GM18508 (cell line): ENCODE data around the gene XK.

Experiments
- ATAC-seq: cut with Tn5 transposase; IDR thresholded peaks from one replicate; pipeline ENCODE4 v1.9.1; 2021; ENCODE audit warnings: moderate number of reproducible peaks; ENCODE audit not compliant: insufficient read depth, unreplicated experiment

The XK gene

DNA sequence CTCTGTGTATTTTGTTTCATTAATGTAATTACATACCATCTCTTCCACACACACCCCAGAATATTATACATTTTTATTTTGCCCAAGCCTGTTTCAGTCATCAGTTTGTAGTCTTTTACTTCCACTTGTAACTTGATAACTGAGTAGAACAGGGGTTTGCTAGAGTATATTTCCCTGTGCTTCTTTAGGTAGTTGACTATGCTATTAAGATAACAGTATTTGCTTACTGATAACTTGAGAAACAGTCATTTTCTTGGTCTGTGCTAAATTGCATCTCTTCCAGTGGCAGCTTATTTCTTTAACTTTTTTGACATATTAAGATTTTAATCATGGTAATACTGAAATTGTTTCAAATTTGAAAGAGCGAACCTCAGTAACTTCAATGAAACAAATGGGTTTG lies 7.0 kb upstream of the XK start:
- ATAC-seq: no peak

DNA sequence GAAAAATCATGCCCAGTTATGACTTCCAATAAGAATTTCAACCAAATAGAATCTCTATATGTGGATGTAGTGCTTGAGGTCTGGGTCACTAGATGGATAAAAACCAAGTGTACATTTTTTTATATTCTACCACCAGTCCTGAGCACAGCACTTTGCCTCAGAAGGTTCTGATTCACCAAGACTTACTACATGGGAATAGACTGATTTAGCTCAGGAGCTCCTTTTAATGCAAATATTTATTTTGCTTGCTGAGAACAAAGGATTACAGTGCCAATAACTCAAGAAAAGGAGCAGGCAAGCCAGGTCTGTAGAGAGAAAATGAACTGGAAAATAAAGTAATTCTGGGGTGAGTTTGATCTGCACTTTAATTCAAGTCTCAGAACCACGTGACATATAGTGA lies 6.4 kb upstream of the XK start:
- no peak for ATAC-seq

DNA sequence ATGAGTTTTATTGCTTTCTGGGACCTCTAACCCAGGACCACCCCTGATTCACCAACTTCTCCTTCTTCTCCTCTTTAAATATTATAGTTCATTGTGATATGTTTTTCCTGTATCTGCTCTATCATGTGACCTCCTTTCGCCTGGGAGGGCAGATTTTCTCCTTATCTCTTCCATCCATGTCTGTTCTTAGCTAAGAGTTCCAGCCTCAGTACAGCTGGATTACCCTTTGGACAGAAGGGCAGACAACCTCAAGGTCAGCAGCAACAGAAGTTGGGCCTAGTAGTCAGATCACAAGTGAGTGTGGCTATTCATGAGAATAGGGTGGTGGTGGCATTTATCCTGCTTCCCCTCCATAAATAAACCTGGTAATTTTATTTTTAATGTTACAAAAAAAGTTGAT lies 5.7 kb upstream of the XK start:
- ATAC-seq: no peak

DNA sequence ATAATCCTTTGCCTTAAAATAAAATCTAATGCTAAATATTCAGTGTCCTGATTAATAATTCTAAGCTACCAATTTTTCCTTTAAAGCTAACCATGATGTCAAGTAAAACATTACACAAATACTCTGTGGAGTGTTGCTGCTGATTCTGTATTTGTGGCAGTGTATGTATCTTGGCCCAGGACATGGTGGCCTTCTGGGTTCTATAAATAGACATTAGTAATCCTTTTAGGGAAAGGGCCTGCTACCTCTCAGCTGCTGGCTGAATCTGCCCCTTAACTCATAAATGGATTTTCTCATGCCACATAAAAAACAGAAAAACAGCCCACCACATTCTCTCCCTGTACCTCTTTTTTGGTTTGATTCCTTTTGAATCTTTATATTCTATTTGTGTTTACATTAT lies 1.2 kb upstream of the XK start:
- ATAC-seq: no peak

DNA sequence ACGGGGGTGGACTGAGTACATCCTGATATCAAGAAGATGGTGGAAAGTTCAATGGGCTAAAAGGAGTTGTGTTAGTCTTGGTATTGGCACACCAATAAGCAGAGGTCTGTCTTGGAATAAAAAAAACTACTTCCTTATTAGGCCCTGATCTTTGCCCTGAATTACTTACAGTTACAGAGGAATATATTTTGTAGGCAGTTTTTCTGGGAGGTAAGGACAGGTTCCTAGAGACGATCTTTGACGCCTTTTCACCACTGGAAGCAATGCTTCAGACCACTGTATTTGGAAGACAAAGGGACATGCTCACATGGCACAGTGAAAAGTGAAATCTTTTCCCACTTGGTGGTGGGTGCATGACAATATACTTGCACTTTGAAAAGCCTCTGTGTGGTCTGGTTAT lies 618 bp upstream of the XK start:
- no peak for ATAC-seq

DNA sequence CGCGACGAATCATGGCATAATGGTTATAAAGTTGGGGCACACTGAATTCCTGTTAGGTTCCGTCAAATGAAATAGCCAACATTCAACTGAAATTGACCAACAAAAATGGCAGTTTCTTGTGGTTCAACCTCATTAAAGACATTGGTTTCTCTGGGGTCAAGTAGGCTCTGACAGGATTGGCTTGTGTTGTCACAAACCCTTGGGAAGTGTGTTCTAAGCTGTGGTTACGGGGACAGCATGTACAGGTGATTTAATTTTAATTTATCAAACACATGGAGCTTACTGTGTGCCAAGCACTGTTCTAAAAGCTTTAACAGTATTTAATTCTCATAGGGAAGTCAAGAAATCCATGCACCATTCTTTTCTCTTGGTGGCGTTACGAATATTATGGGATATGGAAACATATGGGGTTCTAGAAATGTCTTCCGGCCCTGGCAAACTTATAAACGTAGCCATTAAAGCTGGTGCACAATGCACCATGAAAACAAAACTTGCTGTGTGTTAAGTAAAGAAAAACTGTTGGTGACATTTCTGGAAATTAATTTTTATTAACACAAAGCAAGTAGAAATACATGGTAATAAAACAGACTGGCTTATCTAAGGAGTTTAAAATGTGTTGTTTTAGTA lies 891 bp downstream of the XK start:
- ATAC-seq: no peak

DNA sequence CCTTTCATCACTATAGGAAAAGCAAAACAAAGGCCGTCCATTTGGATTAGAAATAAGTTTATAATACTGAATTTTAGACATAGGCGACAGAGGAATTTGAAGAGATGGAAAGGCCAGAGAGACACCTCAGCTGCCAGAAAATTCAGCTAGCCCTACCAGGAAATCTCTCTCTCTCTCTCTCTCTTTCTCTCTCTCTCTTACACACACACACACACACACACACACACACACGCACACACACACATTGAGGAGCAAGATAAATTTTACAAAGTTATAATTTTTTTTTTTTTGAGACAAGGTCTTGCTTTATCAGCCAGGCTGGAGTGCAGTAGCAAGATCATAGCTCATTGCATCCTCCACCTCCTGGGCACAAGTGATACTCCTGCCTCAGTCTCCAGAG lies 1.4 kb downstream of the XK start:
- ATAC-seq: no peak

DNA sequence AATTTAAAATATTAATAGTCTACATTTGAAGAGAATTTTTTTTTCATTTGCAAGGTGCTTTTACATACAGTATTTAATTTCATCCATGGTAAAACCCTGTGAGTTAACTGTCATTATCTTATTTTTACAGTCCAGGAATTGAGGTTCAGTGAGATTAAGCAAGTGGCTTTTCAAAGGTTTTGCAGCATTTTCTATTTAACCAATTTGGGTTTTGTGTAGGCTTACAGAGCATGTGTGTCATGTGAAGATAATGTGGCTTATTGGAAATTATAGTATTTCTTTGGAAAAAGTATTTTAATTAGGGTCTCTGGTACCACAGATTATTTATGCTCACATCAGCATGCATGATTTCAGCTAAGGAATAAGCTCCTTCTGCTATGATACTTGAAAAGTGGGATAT lies 4.5 kb downstream of the XK start:
- no peak for ATAC-seq

DNA sequence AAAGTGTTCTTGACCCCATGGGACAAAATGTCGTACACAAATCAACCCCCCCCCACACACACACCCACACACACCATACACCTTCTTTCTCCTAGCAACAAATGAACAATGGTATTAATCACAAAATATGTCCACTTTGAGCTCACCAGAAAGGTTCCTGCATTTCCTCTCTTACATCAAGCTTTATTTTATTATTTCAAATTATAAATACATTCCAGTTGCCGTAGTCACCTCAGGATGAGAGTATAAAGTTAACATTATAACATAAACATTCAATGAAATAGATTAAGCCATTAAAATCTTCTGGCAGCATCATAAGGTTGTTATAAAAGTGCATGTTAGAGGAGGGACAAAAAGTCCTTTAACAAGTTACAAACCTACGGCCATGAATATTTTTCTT lies 7.3 kb downstream of the XK start:
- no peak for ATAC-seq

DNA sequence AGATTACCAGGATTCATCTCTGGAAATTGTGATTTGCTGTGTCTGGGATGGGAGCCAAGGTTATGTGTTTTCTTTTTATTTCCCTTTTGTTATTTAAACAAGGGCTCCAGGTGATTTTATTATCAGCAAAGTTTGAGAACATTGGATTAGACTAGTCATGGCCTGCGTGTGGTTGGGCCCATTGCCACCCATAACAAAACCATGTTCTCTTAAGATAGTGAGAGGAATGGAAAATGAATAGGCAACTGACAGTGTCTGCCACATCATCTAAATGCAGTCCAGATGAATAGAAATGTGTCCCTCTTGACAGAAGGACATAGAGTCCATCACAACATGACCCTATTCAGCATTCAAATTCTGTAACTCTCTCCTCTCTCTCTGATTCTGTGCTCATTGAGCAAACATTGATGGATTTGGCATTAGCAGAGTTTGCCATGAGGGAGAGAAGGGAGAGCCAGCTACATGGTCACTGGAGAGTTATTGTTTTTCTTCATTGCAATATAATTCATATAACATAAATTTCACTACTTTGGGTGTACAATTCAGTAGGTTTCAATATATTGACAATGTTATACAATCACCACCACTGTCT lies 11.7 kb downstream of the XK start:
- ATAC-seq: no peak

DNA sequence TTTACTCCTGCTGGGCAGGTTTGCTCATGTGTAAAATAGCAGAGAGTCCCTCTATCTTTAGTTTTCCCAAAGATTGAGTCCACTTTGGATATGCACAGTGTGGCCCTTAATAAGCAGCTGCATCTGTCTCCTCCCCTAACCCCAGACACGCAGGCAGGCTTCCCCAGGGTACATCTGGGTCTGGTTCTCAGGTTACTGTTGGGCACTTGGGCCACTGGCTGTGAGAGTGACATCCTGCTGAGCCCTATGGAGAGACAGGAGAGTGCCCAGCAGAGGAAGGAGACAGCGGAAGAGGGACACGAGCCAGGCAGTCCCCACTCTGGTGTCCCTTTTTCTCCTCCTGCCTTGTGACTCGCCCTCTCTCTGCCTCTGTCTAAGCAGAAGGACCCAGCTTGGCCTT lies 16.0 kb downstream of the XK start:
- ATAC-seq: no peak

DNA sequence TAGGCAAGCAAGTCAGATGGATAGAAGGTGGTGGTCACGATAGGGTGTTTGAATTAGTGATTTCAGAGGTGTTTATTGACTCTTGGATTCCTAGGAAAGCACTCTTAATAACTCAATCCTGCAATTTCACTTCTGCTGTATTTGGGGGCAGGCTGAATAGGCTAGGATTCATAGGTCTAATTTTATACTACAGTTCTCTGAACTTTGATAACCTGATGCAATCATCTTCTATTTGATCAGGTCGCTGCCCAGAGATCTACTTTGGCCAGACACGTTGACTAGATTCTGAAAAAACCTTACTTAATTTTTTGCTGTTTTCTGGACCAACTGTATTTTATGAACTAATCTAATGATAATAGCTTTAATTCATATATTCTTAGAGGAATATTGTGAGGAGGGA lies 26.4 kb downstream of the XK start:
- no peak for ATAC-seq

DNA sequence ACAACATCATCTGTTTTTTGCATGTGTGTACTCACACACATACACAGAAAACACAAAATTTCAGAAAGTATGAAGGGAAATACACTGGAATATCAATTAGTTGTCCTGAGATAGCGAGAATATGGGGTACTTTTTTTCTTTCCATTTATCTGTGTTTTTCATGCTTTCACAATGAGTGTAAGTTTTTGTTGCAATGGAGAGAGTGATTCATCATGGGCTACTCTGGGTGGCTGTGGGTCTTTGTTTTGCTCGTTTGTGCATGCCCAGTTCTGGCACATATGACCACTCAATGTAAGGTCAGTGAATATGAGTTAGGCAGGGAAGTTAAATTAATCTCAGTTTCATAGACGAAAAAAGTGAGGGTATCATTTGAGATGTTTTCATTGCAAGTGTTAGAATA lies 26.9 kb downstream of the XK start:
- ATAC-seq: no peak

DNA sequence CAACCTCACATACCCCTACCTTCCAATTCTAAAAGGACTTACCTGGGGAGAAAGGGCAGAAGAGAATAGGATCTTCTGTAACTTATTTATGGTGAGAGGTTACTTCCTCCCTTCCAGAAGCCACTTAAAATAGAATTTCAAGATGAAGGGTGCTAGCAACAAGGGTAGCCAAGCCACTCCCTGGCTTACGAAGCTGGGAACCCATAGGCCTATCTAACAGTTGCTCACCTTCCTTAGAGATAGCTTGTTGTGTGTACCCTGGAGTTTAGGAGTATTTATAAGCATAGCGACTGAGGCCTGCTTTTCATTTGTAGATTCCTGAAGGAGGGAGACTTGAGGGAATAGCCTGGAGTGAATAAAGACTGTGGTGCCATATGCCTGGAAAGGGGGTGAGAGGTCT lies 28.9 kb downstream of the XK start:
- ATAC-seq: no peak

DNA sequence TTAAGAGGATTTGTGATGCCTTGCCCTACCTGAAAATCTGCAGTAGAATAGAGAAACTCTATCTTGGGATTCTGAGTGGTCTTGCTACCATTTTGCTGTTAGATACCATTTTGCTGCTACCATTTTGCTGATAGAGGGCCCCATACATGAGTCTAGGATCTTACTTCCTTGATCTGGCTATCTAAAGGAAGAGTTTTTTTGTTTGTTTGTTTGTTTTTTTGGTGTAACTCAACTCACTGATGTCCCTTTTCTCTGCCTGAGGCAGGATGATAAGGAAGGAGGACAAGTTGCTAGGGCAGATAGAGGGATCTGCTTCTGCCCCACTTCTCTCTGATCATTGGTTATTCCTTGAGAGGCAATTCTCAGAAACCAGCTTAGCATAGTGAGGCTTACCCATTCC lies 31.0 kb downstream of the XK start:
- no peak for ATAC-seq

DNA sequence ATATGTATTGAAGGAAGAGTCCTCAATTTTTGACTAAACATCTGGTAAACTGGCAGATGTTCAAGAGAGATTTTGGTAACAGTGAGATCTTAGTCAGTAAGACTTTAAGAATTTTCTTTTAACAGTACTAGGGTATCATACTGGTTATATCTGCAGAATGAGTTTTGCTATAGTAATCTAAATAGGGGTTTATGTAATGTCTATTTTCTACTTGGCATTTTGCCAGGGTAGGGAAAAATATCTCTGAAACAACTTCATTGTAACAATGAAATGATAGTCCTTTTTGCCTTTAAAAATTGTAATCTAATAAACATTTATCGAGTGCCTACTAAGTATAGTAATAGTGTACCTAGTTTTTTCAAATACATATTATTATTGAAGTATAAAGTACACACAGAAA lies 32.1 kb downstream of the XK start:
- no peak for ATAC-seq

DNA sequence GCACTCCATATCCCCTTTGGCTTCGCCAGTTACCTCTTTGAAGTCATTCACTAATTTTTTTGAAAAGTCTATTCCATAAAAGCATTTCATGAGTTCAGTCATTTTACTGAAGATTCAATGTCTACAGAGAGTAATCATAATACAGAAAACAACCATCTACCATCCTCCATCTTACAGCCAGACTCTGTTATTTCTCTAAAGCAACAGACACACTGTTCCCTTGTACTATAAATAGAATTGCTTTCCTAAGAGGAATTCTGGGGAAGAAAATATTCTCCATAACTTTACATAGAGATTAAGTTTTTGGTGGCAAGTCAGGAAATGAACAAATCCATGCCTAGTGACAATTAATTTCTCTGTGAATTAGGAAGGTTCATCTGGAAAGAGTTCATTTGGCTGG lies 37.0 kb downstream of the XK start:
- ATAC-seq: no peak

DNA sequence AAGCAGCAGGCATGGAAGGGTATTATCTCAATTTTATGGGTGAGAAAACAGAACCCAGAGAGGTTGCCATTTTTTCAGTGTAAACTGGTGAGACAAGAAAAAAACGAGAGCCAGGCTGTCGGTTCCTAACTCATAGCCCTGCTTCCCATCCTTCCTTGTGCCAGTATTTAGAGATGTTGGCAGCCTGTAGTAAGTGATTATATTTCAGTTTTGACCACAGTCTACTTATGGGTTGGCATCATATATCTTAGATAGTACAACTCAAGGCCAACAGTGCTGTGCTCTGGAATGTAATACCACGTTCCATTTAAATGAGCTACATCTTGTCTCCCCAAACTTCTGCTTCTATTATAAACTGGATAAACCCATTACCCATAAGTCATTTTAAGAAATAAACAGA lies 40.8 kb downstream of the XK start:
- ATAC-seq: no peak

DNA sequence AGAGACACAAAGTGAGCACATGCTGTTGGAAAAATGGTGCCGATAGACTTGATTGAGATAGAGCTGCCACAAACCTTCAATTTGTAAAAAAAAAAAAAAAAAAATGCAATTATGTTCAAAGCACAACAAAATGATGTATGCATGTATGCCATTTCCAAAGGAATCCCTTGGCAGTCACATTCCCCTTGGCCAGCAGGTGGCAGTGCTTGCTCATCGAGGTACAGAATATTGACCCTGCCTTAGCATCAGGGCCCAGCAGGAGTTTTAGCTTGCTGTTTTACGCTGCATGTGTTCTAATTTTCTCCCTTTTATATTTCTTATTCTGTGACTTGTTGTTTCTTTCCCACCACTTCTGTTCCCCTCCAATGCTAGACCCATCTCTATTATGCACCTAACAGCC lies 59.8 kb downstream of the XK start:
- no peak for ATAC-seq

DNA sequence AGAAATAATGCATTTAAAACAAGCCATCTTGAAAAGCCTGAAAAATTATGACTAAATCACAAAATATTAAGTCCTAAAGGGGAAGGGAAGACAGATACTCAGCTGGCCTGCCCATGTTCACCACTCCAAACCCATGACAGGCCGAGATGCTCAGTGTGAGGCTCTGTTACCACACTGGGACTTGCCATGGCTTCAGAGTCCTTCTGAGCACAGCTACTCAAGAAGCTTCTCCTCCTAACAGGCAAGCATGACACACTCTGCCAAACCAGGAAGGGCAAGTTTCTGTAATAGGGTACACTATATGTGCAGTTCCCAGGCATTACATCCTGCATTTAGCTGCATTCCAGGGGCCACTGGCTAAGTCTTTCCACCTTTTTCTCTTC lies 60.2 kb downstream of the XK start:
- peak; percentile 13 for ATAC-seq

DNA sequence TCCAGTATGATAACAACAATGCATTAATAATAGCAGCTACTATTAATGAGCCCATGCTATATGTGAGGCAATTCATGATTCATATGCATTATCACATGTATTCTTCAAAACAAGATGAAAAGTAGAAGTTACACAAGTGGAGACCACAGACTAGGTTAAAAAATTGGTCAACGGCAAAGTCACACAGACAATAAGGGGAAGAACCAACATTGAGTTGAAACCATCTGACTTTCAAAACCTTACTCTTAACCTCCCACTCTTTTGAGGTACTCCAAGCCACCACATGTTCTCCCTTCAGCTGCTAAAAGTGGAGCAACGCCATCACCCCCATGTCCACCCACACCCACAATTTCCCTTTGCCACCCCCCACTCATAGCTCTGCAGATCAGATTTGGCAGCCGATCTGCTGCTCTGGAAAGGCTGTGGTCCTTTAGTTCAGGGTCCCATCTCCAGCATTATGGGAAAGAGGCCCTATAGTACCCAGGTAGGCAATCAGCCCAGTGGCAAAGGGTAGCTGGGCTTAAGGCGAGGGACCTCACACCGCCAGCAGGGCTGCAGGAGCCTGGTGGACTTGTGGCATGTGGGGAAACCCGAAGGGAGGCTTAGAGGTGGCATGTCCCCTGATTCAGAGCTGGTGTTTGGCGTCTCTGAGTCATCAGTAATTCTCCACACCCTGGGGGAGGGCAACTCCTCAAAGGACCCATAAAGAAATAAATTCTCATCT lies 60.8 kb downstream of the XK start:
- peak; percentile 87 for ATAC-seq

DNA sequence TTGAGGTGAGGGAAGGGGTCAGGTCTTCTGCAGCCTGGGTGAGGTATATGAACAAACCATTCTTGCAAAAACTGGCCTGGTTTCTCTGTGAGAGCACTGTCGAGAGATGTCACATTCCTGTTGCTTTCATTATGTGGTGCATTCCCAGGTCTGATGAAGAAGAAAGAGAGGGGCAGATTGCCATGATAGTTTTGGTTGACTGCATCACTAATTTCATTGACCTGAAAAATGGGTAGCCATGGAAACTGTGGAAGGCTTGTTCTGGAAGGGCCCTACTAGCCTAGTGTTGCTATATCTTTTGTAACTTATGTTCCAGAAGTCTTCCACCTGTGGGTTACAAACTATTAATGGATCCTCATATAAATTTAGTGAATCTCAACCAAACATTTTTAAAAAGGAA lies 61.4 kb downstream of the XK start:
- ATAC-seq: no peak
